ENCODE data around the gene CNGA4. TPM values are rescaled to one million over a fixed set of nuclear protein-coding genes. Genes with fewer than 3 reads are reported as not detected.

Gene CNGA4, protein sequence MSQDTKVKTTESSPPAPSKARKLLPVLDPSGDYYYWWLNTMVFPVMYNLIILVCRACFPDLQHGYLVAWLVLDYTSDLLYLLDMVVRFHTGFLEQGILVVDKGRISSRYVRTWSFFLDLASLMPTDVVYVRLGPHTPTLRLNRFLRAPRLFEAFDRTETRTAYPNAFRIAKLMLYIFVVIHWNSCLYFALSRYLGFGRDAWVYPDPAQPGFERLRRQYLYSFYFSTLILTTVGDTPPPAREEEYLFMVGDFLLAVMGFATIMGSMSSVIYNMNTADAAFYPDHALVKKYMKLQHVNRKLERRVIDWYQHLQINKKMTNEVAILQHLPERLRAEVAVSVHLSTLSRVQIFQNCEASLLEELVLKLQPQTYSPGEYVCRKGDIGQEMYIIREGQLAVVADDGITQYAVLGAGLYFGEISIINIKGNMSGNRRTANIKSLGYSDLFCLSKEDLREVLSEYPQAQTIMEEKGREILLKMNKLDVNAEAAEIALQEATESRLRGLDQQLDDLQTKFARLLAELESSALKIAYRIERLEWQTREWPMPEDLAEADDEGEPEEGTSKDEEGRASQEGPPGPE
- total RNA-seq (2021; fragmentation: NEBNext Ultra II Directional; extraction: Animal tissue kit (Norgen Biotek cat#: 25700)): not detected
- long read RNA-seq: 0 reads

DNA sequence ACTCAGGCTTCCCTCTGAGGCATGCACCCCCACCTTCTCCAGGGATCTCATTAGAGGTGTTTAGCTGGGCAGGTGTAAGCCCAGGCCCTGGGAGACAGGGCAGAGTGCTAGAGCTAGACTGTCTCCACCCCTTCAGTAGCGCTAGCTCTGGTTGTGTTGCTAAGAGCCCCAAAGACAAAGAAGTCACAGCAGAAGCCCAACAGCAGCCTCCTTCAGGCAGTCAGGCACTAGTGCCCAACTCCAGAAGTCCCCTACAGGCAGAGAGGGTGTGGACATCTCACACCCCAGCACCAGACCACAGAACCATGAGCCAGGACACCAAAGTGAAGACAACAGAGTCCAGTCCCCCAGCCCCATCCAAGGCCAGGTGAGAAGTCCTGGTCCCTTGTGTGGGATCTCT lies at the start of gene CNGA4:
TSS of gene CNGA4 (plus strand) at position 188 of the 400 bp plus-strand sequence. CDS start at position 306, 118 bp downstream.
- peaks cover 7% of the 10 kb centered on the region for H3K27me3 Mint-ChIP-seq (ENCODE audit: insufficient read depth)
- TF ChIP-seq, protein P1, sequence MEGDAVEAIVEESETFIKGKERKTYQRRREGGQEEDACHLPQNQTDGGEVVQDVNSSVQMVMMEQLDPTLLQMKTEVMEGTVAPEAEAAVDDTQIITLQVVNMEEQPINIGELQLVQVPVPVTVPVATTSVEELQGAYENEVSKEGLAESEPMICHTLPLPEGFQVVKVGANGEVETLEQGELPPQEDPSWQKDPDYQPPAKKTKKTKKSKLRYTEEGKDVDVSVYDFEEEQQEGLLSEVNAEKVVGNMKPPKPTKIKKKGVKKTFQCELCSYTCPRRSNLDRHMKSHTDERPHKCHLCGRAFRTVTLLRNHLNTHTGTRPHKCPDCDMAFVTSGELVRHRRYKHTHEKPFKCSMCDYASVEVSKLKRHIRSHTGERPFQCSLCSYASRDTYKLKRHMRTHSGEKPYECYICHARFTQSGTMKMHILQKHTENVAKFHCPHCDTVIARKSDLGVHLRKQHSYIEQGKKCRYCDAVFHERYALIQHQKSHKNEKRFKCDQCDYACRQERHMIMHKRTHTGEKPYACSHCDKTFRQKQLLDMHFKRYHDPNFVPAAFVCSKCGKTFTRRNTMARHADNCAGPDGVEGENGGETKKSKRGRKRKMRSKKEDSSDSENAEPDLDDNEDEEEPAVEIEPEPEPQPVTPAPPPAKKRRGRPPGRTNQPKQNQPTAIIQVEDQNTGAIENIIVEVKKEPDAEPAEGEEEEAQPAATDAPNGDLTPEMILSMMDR (IDR thresholded peaks at IDR 0.05): no peak
- H3K36me3 Mint-ChIP-seq (ENCODE audit: low read depth): no peaks in the 10 kb centered on the region
- no peak within 1 kb of the TSS for H3K4me3 Mint-ChIP-seq
- H3K9me3 Mint-ChIP-seq: no peaks in the 10 kb centered on the region
- DNase-seq: no peak
- peaks cover 5% of the 10 kb centered on the region for H3K4me1 Mint-ChIP-seq (ENCODE audit: low read depth)
- H3K27ac Mint-ChIP-seq: no peak within 1 kb of the TSS

DNA sequence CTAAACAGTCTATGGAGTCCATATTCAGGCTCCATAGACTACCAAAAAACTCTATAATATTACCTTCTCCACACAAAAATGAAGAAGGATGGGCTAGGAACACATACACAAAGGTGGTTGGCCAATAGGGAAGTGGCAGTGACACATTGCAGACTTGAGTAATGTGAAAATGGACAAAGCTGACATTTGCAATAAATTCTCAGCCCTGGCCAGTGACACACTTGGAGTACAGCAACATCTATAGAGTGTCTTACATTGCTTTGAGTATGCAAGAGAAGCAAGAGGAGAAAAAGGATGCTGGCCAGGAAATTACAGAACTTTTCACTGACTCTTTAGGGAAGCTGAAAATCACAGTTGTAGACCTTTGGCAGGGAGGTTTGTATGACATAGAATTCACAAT lies 47.1 kb upstream of the CNGA4 start:
- no peaks in the 10 kb centered on the region for H3K4me1 Mint-ChIP-seq (ENCODE audit: low read depth)
- DNase-seq: no peak
- TF ChIP-seq, protein P1 (IDR thresholded peaks at IDR 0.05): no peak
- H3K27ac Mint-ChIP-seq: no peak overlapping the region
- no peaks in the 10 kb centered on the region for H3K36me3 Mint-ChIP-seq (ENCODE audit: low read depth)
- no peak overlapping the region for H3K4me3 Mint-ChIP-seq
- H3K27me3 Mint-ChIP-seq (ENCODE audit: insufficient read depth): no peaks in the 10 kb centered on the region
- H3K9me3 Mint-ChIP-seq: no peaks in the 10 kb centered on the region

DNA sequence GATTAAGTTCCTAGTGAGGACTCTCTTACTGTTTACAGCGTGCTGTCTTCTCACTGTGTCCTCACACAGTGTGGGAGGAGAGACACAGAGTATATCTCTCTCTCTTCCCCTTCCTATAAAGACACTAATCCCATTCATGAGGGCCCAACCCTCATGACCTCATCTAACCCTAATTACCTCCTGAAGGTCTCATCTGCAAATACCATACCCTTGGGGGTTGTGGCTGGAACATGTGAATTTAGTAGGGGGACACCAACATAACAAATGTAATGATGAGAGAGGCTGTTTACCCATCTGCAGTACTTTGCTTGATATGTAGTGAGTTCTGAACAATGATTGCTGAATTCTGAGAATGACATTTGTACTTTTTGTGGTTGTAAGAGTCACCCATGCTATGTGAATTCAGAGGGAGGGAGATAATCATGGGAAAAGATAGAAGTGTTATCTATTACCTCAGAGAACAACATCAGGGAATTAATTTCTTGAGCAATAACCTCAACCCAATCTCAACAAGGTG lies 44.8 kb upstream of the CNGA4 start:
- Mint-ChIP-seq H3K27me3 (ENCODE audit: insufficient read depth) (peaks cover under 1% of the 10 kb centered on the region), H3K36me3 (ENCODE audit: low read depth) (no peaks in the 10 kb centered on the region), H3K4me3 (no peak overlapping the region), H3K9me3 (no peaks in the 10 kb centered on the region), H3K4me1 (ENCODE audit: low read depth) (no peaks in the 10 kb centered on the region), H3K27ac (no peak overlapping the region)
- no peak for DNase-seq
- TF ChIP-seq, protein P1 (IDR thresholded peaks at IDR 0.05): no peak

DNA sequence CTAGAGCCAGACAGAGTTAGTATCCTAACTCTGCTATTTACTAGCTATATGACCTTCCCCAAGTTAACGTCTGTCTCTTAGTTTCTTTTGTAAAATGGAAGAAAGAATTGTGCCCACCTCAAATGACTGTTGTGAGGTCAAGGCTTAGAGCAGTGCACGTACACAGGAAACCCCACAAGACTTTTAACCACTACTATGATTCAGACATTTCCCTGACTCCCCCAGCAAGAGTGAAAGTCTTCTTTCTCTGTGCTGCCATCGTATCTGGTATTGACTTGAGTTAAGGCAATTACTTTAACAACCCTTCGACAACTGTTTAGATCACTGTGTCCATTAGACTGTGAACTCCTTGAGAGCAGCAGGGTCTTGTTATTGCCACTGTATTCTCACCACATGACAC lies 42.5 kb upstream of the CNGA4 start:
- H3K36me3 Mint-ChIP-seq (ENCODE audit: low read depth): no peaks in the 10 kb centered on the region
- peaks cover 7% of the 10 kb centered on the region; the same call in 1 of the 2 replicates for H3K4me1 Mint-ChIP-seq (ENCODE audit: low read depth)
- DNase-seq: no peak
- no peak overlapping the region for H3K4me3 Mint-ChIP-seq
- peaks cover 2% of the 10 kb centered on the region for H3K27me3 Mint-ChIP-seq (ENCODE audit: insufficient read depth)
- TF ChIP-seq, protein P1 (IDR thresholded peaks at IDR 0.05): no peak
- H3K9me3 Mint-ChIP-seq: no peaks in the 10 kb centered on the region
- H3K27ac Mint-ChIP-seq: no peak overlapping the region

DNA sequence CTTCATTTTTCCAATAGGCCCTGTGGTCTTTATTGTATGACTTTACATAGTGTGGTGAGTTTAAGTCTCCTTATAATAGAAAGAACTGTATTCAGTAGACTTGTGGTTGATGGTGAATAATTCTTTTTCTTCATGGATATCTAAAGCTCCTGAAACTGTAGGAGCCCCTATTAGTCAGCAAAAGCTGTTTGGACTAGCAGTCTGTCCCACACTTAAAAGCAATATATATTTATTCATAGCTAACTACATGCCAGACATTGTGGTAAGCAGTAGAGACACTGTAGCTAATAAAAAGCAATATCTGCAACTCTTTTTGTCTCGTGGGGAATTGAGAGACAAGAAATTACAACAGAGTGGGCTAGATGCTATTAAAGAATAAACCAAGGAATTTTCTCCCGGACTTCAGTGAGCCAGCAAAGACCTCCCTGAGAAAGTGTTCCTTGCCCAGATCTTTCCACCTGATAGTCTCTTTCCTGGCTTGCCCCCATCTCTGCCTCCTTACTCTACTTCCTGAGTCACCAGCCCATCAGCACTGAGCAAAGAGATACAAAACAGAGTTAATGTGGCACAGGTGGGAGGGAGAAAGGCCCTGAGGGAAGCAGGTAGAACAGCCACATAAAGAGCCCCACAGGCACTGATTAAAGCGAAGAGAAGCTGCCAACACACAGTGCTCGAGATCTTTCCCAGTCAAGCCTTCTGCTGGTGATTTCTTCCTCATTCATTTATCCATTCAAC lies 41.3 kb upstream of the CNGA4 start:
- Mint-ChIP-seq H3K27me3 (ENCODE audit: insufficient read depth) (peaks cover 2% of the 10 kb centered on the region), H3K9me3 (no peaks in the 10 kb centered on the region), H3K36me3 (ENCODE audit: low read depth) (no peaks in the 10 kb centered on the region), H3K4me3 (no peak overlapping the region), H3K4me1 (ENCODE audit: low read depth) (peaks cover 20% of the 10 kb centered on the region), H3K27ac (no peak overlapping the region)
- TF ChIP-seq, protein P1 (IDR thresholded peaks at IDR 0.05): no peak
- no peak for DNase-seq
